Peyer's patch (tissue), 4 donors: ENCODE results near the gene PBX1.

ENCODE experiments used
- CTCF ChIP-seq, 6 experiments: fragments of 450-650 bp in 4 of 6; fragments of 200-600 bp in 2 of 6; sonication (generic) in 1 of 6; IDR thresholded peaks; one replicate each; pipeline ENCODE4 v1.5.1; 2017 to 2019; ENCODE audit warnings: antibody characterized with exemption in 6 of 6, mild to moderate bottlenecking in 3 of 6, moderate library complexity in 1 of 6
- POLR2A ChIP-seq, 2 donors: fragments of 450-650 bp; IDR thresholded peaks; one replicate each; pipeline ENCODE4 v1.5.1; 2017; ENCODE audit warnings: antibody characterized with exemption in 2 of 2, mild to moderate bottlenecking in 2 of 2, moderate library complexity in 2 of 2

GRCh38 chr1:164774819-164775654 is 216.1 kb downstream of the PBX1 start:
- no peak for TF ChIP-seq CTCF (IDR thresholded peaks at IDR 0.05)
- no peak for TF ChIP-seq POLR2A (IDR thresholded peaks at IDR 0.05)
